A549 (cell line): ENCODE data around the gene BICDL1. TPM values are rescaled to one million over a fixed set of nuclear protein-coding genes. Genes with fewer than 3 reads are reported as not detected.
A peak's percentile ranks its signal among the peaks of the same experiment; 100 is the strongest.

ENCODE experiments used
- ATAC-seq, 2 experiments: fragments of 200-7000 bp in 1 of 2; fragments of >200 bp in 1 of 2; cut with Nextera tagmentation in 1 of 2; cut with Tn5 transposase in 1 of 2; 3 replicates each; pipeline versions ENCODE4 v1.8.0 to v1.9.1; 2018 to 2020; ENCODE audit warnings: mild to moderate bottlenecking in 1 of 2, moderate library complexity in 1 of 2
- CTCF ChIA-PET: fragments of 300-600 bp; sonication (Branson Sonifier 250); formaldehyde crosslinking; extraction: SDS; loops from one replicate; lab custom pipeline; 2021; ENCODE audit warnings: antibody characterized with exemption, inconsistent platforms; lab: Yijun Ruan, JAX
- POLR2A ChIA-PET: fragments of 350-600 bp; formaldehyde crosslinking; extraction: SDS; loops from one replicate; lab custom pipeline; 2021; ENCODE audit warnings: antibody characterized with exemption, inconsistent platforms; lab: Yijun Ruan, JAX
- DNase-seq, 2 experiments: peaks; one replicate each; pipeline versions ENCODE4 v3.0.0 to v3.0.0-alpha.2; 2011 to 2016; ENCODE audit warnings: low read depth in 1 of 2, low spot score in 1 of 2
- FAIRE-seq: peaks from 2 replicates; lab custom pipeline; 2011; peaks lifted over from hg19 to GRCh38; lab: Jason Lieb, UNC
- H3K27ac ChIP-seq, 2 experiments: fragments of >200 bp; sonication (Bioruptor Twin); formaldehyde crosslinking; 3 replicates each; pipeline ENCODE4 v1.5.1; 2016 to 2017
- H3K4me1 ChIP-seq: fragments of >200 bp; sonication (Bioruptor Twin); formaldehyde crosslinking; 3 replicates; pipeline ENCODE4 v1.6.1; 2016
- H3K4me2 ChIP-seq: fragments of >200 bp; sonication (Bioruptor Twin); formaldehyde crosslinking; 3 replicates; pipeline ENCODE4 v1.6.1; 2016
- H3K4me3 ChIP-seq: fragments of >200 bp; sonication (Bioruptor Twin); formaldehyde crosslinking; 3 replicates; pipeline ENCODE4 v1.5.1; 2016
- H3K9me3 ChIP-seq: fragments of >200 bp; sonication (Bioruptor Twin); formaldehyde crosslinking; 3 replicates; pipeline ENCODE4 v1.6.1; 2016
- ATOH8 ChIP-seq: fragments of 250-450 bp; sonication (Bioruptor Pico); IDR thresholded peaks from 2 replicates; pipeline ENCODE4 v1.5.0; 2020; ENCODE audit warnings: low read depth, mild to moderate bottlenecking, moderate library complexity
- BHLHE40 ChIP-seq: IDR thresholded peaks from 2 replicates; pipeline ENCODE4 v1.6.1; 2012; ENCODE audit warnings: low read depth, low read length, inconsistent platforms
- CBX2 ChIP-seq: fragments of 200-600 bp; sonication (generic); IDR thresholded peaks from 2 replicates; pipeline ENCODE4 v1.6.1; 2016; ENCODE audit warnings: low read depth, mild to moderate bottlenecking, borderline replicate concordance
- CBX8 ChIP-seq: fragments of 200-600 bp; sonication (generic); IDR thresholded peaks from 2 replicates; pipeline ENCODE4 v1.6.1; 2016
- CHD2 ChIP-seq: fragments of 150-350 bp; IDR thresholded peaks from 2 replicates; pipeline ENCODE4 v1.6.1; 2014; ENCODE audit warnings: low read length; ENCODE audit not compliant: partially characterized antibody
- CHD4 ChIP-seq: fragments of 200-600 bp; sonication (generic); IDR thresholded peaks from 2 replicates; pipeline ENCODE4 v1.6.1; 2016; ENCODE audit warnings: antibody characterized with exemption, mild to moderate bottlenecking, borderline replicate concordance
- ELK1 ChIP-seq: fragments of 150-350 bp; IDR thresholded peaks from 2 replicates; pipeline ENCODE4 v1.6.1; 2014; ENCODE audit warnings: low read depth, mild to moderate bottlenecking, low read length
- EP300 ChIP-seq, 2 experiments: fragments of >200 bp; sonication (Bioruptor Twin); formaldehyde crosslinking; IDR thresholded peaks; 2 replicates in 1 of 2; 3 replicates in 1 of 2; pipeline ENCODE4 v1.6.1; 2016 to 2017
- ESRRA ChIP-seq: fragments of 150-350 bp; IDR thresholded peaks from 2 replicates; pipeline ENCODE4 v1.6.1; 2014; ENCODE audit warnings: mild to moderate bottlenecking, low read length, borderline replicate concordance
- FOSL2 ChIP-seq, 2 experiments: fragments of 450-650 bp in 1 of 2; fragments of >200 bp in 1 of 2; sonication (Bioruptor Twin) in 1 of 2; formaldehyde crosslinking; IDR thresholded peaks; 2 replicates each; pipeline versions ENCODE4 v1.5.0 to v1.6.1; 2016 to 2020; ENCODE audit warnings: mild to moderate bottlenecking in 1 of 2, moderate library complexity in 1 of 2
- FOXS1 ChIP-seq: fragments of 250-450 bp; sonication (Bioruptor Pico); IDR thresholded peaks from 2 replicates; pipeline ENCODE4 v1.5.0; 2020; ENCODE audit warnings: mild to moderate bottlenecking, moderate library complexity
- GATA3 ChIP-seq: IDR thresholded peaks from 2 replicates; pipeline ENCODE4 v1.6.1; 2012; ENCODE audit warnings: borderline replicate concordance
- HES2 ChIP-seq: fragments of >200 bp; sonication (Bioruptor Twin); formaldehyde crosslinking; IDR thresholded peaks from 2 replicates; pipeline ENCODE4 v1.6.1; 2016
- HOXA7 ChIP-seq: fragments of 250-450 bp; sonication (Bioruptor Pico); IDR thresholded peaks from 2 replicates; pipeline ENCODE4 v1.5.0; 2020; ENCODE audit warnings: mild to moderate bottlenecking, moderate library complexity
- JUNB ChIP-seq: fragments of >200 bp; sonication (Bioruptor Twin); formaldehyde crosslinking; IDR thresholded peaks from 2 replicates; pipeline ENCODE4 v1.6.1; 2016
- KDM1A ChIP-seq: fragments of 200-600 bp; sonication (generic); IDR thresholded peaks from 2 replicates; pipeline ENCODE4 v1.6.1; 2016; ENCODE audit warnings: low read depth, mild to moderate bottlenecking
- KDM5A ChIP-seq: fragments of 200-600 bp; sonication (generic); IDR thresholded peaks from 2 replicates; pipeline ENCODE4 v1.6.1; 2016; ENCODE audit warnings: antibody characterized with exemption, mild to moderate bottlenecking
- MAFK ChIP-seq: fragments of 450-650 bp; IDR thresholded peaks from 2 replicates; pipeline ENCODE4 v1.6.1; 2014; ENCODE audit not compliant: partially characterized antibody
- NFE2L2 ChIP-seq: fragments of 150-350 bp; conservative IDR thresholded peaks from 2 replicates; pipeline ENCODE4 v1.6.1; 2014; ENCODE audit warnings: low read length
- NPAS2 ChIP-seq: fragments of 250-450 bp; sonication (Bioruptor Pico); IDR thresholded peaks from 2 replicates; pipeline ENCODE4 v1.8.0; 2022; ENCODE audit warnings: mild to moderate bottlenecking, moderate library complexity, borderline replicate concordance
- NR3C1 ChIP-seq: fragments of >200 bp; sonication (Bioruptor Twin); formaldehyde crosslinking; IDR thresholded peaks from 3 replicates; pipeline ENCODE4 v1.6.1; 2017
- RCOR1 ChIP-seq: fragments of 150-350 bp; IDR thresholded peaks from 2 replicates; pipeline ENCODE4 v1.6.1; 2014; ENCODE audit warnings: antibody characterized with exemption, low read length, low read depth
- REST ChIP-seq: fragments of 200-600 bp; sonication (generic); IDR thresholded peaks from 2 replicates; pipeline ENCODE4 v1.6.1; 2016; ENCODE audit warnings: antibody characterized with exemption, mild to moderate bottlenecking, moderate library complexity
- SMC3 ChIP-seq: fragments of >200 bp; sonication (Bioruptor Twin); formaldehyde crosslinking; IDR thresholded peaks from 3 replicates; pipeline ENCODE4 v1.6.1; 2018; ENCODE audit warnings: inconsistent platforms
- TFCP2L1 ChIP-seq: fragments of 250-450 bp; sonication (Bioruptor Pico); IDR thresholded peaks from 2 replicates; pipeline ENCODE4 v1.5.0; 2021; ENCODE audit warnings: mild to moderate bottlenecking
- USF2 ChIP-seq: fragments of 450-650 bp; IDR thresholded peaks from 2 replicates; pipeline ENCODE4 v1.6.1; 2014; ENCODE audit warnings: antibody characterized with exemption
- ZNF302 ChIP-seq: fragments of 250-450 bp; sonication (Bioruptor Pico); IDR thresholded peaks from 2 replicates; pipeline ENCODE4 v1.9.0; 2021; ENCODE audit warnings: inconsistent platforms, mild to moderate bottlenecking, moderate library complexity
- WGBS: methylation state at CpG from one replicate; pipeline ENCODE4 v1.1.6; 2017; ENCODE audit errors: missing lambda C conversion rate; 5-methylcytosine and 5-hydroxymethylcytosine counted together
- polyA plus RNA-seq, 4 experiments: library from polyadenylated mRNA; depleted of rRNA in 3 of 4; stranded (reverse); fragments of >200 nt; fragmentation: RNase III in 1 of 4; extraction: RNeasy Plus Mini Kit Qiagen cat#74134 plus additional on column Dnase treatment in 1 of 4; gene quantifications; 2 replicates in 3 of 4; 3 replicates in 1 of 4; pipeline ENCODE4 v1.2.3, GENCODE V29; 2011 to 2017

The BICDL1 gene
- polyA plus RNA-seq, 2 of the 4 experiments (the other 2 are of a cell fraction): 3.8 to 4.5 TPM

- ChIA-PET POLR2A (interaction anchor here (0.9 to 5.2 kb wide), 5 partner anchors 10 to 176 kb away, joined by 3 to 60 read pairs (median 9); partner anchors contain the start of genes RNU4-1, RNU4-2 and RPLP0), CTCF (interaction anchor here (0.6 to 1.4 kb wide), 2 partner anchors 11 to 57 kb away, joined by 3 to 4 read pairs; no protein-coding TSS in a partner anchor)
- H3K4me2 ChIP-seq: peak overlapping the region; percentile 94
- H3K4me3 ChIP-seq: peak overlapping the region; percentile 96
- WGBS: 11% methylated on average over 21 of the region's 31 CpGs
- TF ChIP-seq SMC3 (no peak), ESRRA (peak; percentile 90), MAFK (no peak), CHD2 (peak; percentile 73), BHLHE40 (no peak), JUNB (no peak), CHD4 (no peak), TFCP2L1 (CRISPR knock-in tag) (no peak), USF2 (peak; percentile 38; the same call in 1 of the 2 replicates), CBX2 (no peak), GATA3 (no peak), KDM1A (0 out of 2 replicates have a peak, but pooled peaks have one; percentile 21), FOSL2 (IDR thresholded peaks at IDR 0.05) (no peak), FOSL2 (CRISPR knock-in tag; IDR thresholded peaks at IDR 0.05) (0 out of 2 replicates have a peak, but pooled peaks have one; percentile 3), NR3C1 (no peak), EP300 (IDR thresholded peaks at IDR 0.05) (no peak), ZNF302 (CRISPR knock-in tag) (no peak), NPAS2 (CRISPR knock-in tag) (no peak), REST (peak; percentile 62), RCOR1 (no peak)
- DNase-seq (peak; percentile 63 to 73), ATAC-seq (peak; percentile 2 to 24; a peak in 5 of 6 replicates), FAIRE-seq (no peak)
- peak overlapping the region; percentile 95 to 97 for H3K27ac ChIP-seq
- no peaks in the 10 kb centered on the region for H3K9me3 ChIP-seq
- H3K4me1 ChIP-seq: peaks cover 33% of the 10 kb centered on the region
Measured at GRCh38 chr12:120115692-120116440, 126.8 kb downstream of the BICDL1 start.

- POLR2A ChIA-PET: interaction anchor here (0.9 to 5.2 kb wide), 5 partner anchors 9 to 176 kb away, joined by 3 to 60 read pairs (median 9); partner anchors contain the start of genes RNU4-1, RNU4-2 and RPLP0
- no CpG with 5 or more reads among the region's 50 CpGs for WGBS
- no peak; a peak in 1 of 6 replicates for ATAC-seq
- DNase-seq: peak in 1 of 2 experiments; percentile 96
- Histone ChIP-seq H3K4me3 (peak within 1 kb of the TSS; percentile 96), H3K4me1 (peaks cover 33% of the 10 kb centered on the region), H3K27ac (peak within 1 kb of the TSS; percentile 95 to 97), H3K9me3 (no peaks in the 10 kb centered on the region), H3K4me2 (peak within 1 kb of the TSS; percentile 94)
- no peak for FAIRE-seq
- TF ChIP-seq ELK1 (no peak), CBX8 (no peak), FOXS1 (CRISPR knock-in tag) (no peak), HOXA7 (CRISPR knock-in tag) (no peak), NR3C1 (no peak), NFE2L2 (no peak), ESRRA (no peak), KDM5A (no peak), TFCP2L1 (CRISPR knock-in tag) (no peak), HES2 (no peak), USF2 (no peak), GATA3 (no peak), RCOR1 (no peak), ATOH8 (no peak)
- CTCF ChIA-PET: interaction anchor here (0.6 to 1.4 kb wide), 3 partner anchors 10 to 56 kb away, joined by 3 to 4 read pairs (median 3); no protein-coding TSS in a partner anchor
Measured at GRCh38 chr12:120116441-120116791, 127.4 kb downstream of the BICDL1 start, which contains the start of gene RAB35. RAB35 (minus strand) TSS chr12:120116753; CDS start chr12:120116650, 103 bp downstream.
